NCI-H1436 (cell line): ENCODE measurements around the gene MAFB.

ENCODE experiments used
- DNase-seq: peaks from one replicate; lab custom pipeline; 2025; lab: John Stamatoyannopoulos, UW

MAFB gene

GRCh38 chr20:40681684-40682083 is 7.4 kb downstream of the MAFB start:
- DNase-seq, result no peak

GRCh38 chr20:40681165-40681564 is 7.9 kb downstream of the MAFB start:
- no peak for DNase-seq

DNA sequence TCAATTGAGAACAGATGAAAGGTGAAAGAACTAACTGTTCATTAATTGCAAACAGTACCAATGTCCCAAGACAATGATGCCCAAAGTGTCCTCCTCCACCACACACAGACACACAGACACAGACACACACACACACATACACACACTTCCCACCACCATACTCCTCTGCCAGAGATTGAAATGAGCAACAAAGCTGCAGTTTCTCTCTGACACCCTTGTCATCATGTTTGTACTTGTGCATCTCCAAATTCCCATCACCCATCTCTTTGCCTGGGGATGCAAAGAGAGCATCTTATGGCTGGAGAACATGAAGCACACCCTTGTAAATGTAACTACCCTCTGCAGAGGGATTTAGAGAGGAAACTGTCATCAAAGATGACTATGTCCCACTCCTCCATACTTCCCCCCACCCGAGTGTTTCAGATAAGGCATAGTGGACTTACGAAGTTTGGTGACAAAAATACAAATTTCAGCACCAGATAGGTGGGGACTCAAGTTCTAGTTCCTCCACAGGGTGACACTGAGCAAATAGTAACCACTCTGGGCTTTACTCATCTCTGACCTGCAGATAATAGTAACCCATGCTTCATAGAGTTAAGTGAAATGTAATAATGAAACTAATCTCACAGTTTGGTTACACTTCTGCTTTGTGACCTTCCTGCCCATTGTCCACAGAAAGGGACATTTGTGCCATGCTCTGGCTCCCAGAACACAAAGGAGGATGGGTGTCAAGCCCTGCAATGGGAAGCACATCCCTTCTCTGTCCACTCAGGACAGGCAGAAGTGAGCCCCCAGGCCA is 8.7 kb downstream of the MAFB start:
- DNase-seq, result no peak

DNA sequence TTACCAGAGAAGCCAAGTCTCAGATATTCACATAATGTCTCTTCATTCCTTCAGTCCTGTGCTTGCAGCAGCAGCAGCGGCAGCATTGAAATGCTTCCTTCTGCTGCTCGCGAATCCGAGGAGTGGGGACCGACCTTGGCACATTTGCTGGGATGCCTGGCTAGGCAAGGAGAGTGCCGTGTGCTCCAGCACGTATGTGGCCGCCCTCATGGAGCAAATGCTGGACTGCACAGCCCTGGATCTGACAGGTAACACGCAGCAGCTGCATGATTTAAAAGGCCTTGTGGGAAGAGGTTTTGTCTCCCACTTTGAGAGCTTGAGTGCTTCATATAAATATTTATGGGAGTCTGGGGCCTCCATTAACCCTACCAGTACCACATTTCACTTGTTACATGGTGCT is 9.9 kb downstream of the MAFB start:
- no peak for DNase-seq

DNA sequence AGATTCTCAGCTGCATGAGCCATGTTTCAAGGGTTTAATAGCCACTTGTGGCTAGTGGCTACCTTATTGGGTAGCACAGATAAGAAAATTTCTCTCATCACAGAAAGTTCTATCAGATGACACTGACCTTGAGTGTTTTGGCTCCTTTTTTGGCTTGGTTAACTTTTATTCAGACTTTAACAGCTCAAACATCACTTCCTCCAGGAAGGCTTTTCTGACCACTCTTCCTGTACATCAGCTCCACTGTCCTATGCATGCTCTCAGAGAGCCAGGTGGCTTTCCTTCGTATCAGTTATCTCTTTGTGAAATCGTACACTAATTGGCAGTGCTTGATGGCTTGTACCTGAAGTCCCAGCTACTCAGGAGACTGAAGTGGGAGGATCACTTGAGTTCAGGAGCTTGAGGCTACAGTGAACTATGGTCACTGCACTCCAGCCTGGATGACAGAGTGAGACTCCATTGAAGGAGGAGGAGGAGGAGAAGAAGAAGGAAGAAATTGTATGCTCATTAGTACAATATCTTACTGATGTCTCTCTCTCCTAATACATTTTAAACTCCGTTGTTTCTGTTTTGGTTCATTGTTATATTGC is 10.7 kb downstream of the MAFB start:
- no peak for DNase-seq

DNA sequence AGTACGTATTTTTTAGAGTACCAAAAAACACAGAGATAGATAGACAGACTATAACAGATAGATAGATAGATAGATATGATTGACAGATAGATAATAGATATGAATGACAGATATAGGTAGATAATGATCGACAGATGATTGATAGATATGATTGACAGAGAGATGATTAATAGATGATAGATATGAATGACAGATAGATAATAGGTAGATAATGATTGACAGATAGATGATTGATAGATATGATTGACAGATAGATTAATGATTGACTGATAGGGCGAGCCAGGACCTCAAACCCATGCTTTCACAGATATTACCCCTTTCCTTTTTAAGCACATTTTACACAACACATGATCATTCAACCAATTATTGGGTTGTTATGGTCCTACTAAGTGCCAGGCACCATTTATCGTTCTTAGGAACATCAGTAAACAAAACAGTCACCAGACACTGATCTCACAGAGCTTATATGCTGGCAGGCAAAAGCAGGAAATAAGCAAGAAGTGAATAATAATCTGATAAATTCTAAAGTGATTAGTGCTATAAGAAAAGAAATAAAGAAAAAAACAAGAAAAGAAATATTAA is 11.6 kb downstream of the MAFB start:
- no peak for DNase-seq

DNA sequence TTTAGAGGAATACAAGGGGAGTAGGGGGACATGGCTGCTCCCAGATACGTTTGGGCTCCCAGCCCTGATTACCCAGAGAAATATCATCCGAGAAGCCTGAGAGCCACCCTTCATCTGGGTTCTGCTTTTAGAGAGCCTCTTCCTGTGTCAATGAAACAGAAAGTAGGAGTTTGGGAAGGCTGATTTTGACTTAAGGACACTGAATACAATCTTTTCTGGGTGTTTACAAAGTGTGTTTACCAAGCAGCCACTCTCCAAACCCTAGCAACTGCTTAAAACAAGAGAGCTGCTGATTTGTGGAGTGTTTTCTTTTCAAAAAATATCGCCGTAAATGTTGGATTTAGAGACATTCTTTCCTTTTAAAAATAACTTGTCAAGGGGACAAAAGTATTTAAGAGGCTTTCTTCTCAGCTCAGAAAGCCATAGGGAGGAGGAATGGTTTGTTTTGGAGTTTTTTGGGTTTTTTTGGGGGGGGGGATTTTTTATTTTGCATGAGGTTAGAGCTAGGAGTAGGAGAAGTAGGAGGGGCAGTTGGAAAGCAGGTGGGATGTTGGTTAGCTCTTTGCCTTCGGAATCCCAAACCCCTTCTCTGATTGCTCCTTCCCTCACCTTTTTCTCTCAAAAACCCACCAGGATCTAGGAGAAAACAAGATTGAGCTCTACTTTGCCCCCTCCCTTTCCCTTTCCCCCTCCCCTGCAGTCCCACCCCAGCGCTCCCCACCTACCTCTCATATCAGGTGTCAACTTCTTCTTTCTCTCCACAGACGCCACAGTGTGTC is 12.4 kb downstream of the MAFB start:
- DNase-seq, result no peak

- no peak for DNase-seq
Observed at GRCh38 chr20:40675599-40676221, 13.3 kb downstream of the MAFB start.

DNA sequence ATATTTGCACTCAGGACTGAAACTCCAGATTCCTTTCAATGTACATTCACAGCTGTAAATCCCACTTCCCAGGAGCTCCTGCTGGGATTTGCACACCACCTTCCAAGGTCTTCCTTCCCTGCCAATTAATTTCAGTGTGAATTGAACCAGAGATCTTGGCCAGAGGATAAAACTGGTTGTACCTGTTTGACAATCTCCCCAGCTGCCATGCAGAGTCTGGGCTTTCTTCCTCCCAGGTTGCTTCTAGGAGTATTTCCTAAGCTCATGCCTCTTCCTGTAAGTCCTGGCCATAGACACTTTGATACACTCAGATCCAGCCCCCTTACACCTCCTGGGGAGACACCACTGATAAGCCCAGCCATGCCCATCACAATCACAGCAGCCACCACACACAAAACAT is 15.6 kb downstream of the MAFB start:
- DNase-seq, result no peak

DNA sequence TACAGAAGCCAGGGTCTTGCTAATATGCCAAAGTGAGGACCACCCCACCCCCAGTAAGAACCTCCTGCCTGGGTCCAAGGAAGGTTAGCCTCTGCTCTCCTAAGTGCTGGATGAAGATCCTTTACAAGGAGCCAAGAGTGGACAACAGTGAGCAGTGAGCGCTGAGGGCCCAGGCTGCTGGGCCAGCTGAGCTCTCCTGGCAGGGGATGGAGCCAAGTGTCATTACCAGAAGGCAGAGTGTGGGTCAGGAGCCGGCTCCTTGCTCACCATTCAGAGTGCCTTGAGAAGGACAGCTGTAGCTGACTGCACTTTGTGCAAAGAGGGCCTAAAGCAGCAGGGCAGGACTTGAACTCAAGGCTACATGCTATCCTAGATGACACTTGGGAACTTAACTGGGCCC is 16.9 kb downstream of the MAFB start:
- DNase-seq, result no peak

DNA sequence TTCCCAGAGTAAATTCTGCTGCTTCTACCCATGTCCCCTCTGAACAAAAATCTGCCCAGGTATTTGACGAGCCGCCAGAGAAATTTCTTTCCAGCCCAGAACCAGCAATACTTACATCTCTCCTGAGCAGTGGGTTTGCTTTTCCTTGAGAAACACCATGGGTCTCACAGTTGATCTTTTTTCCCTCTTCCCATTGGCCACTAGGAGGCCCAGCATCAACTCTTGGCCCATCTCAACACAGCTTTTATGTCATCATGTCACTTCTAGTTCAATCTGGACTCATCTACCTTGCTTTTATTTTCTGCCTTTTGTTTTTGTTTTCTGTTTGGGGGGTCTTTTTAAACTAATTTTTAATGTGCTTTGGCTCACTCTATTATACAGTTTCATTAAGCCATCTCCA is 18.8 kb downstream of the MAFB start:
- no peak for DNase-seq

GRCh38 chr20:40669692-40670091 is 19.3 kb downstream of the MAFB start:
- no peak for DNase-seq

GRCh38 chr20:40668449-40669228 is 20.4 kb downstream of the MAFB start:
- DNase-seq, result no peak

DNA sequence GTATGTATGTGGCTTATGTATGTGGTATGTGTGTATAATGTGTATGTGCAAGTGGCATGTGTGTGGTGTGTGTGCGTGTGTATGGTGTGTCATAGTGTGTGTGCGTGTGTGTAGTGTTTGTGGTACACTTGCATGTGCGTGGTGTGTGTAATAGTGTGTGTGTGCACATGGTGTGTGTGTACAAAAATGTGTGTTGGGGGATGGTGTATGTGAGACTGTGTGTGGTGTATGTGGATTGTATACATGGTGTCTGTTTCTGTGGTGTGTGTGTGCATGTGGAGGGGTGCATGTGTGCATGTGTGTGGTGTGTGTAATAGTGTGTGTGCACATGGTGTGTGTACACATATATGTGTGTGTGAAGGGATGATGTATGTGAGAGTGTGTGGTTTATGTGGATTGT is 21.5 kb downstream of the MAFB start:
- no peak for DNase-seq

- no peak for DNase-seq
Observed at GRCh38 chr20:40666336-40666735, 22.7 kb downstream of the MAFB start.

- DNase-seq, result no peak
Observed at GRCh38 chr20:40664891-40665290, 24.1 kb downstream of the MAFB start.

DNA sequence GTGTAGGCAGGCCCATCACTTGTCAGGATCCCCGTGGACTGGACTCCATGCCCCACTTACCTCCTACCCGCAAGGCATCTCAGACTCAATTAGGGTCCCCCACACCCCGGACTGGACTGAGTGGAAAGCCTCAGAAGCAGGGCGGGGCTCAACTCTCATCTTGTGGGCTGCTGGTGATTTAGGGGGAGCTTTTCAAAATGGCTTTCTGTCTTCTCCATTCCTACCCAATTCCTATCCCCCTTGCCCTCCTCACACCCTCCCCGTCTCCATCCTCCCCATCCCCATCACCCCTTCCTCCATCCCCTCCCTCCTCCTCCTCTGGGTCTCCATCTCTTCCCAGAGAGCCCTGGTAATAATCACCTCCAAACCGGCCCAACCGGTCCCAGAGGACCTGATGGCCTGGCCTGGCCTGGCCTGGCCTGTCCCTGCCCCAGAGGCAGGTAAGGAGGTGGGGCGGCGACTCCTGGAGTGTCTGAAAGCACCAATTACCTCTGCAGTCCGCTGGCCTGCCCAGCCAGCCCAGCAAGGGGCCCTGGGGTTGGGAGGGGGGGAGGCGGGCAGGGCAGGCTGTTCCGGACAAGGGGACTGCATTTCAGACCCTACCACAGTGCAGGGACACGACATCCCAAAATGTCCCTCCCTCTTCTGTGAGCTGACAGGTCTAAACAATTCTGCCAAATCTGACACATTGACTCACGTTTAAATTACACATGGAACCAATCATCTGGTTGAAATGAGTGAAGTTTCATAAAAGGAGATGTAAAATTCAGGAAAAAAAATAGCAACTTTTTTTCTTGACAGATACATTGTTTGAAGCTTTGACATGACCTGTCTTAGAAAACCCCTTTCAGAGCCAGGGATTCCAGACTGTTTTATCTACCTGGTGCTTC is 24.8 kb downstream of the MAFB start:
- no peak for DNase-seq

GRCh38 chr20:40663304-40663790 is 25.7 kb downstream of the MAFB start:
- DNase-seq, result no peak

GRCh38 chr20:40659567-40659966 is 29.5 kb downstream of the MAFB start:
- no peak for DNase-seq

DNA sequence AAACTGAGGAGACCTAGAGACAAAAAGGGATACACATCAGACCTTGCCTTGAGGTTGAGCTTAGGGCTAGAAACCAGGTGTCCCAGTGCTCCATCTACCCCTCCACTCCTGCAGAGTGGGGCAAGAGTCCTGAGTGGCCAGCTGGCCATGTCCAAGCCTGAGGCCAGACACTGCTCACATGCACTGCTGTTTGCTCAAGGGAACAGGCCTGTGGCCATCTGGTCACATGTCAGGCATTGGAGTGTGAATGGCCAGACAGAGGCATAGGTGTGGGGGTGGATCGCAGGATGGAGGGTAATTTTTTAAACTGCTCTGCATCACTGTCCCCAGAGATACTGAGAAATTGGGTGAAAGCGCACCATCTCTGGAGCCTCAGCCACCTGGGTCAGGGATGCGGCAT is 30.5 kb downstream of the MAFB start:
- no peak for DNase-seq
